ENCODE measurements around the gene COPS7B.

DNA sequence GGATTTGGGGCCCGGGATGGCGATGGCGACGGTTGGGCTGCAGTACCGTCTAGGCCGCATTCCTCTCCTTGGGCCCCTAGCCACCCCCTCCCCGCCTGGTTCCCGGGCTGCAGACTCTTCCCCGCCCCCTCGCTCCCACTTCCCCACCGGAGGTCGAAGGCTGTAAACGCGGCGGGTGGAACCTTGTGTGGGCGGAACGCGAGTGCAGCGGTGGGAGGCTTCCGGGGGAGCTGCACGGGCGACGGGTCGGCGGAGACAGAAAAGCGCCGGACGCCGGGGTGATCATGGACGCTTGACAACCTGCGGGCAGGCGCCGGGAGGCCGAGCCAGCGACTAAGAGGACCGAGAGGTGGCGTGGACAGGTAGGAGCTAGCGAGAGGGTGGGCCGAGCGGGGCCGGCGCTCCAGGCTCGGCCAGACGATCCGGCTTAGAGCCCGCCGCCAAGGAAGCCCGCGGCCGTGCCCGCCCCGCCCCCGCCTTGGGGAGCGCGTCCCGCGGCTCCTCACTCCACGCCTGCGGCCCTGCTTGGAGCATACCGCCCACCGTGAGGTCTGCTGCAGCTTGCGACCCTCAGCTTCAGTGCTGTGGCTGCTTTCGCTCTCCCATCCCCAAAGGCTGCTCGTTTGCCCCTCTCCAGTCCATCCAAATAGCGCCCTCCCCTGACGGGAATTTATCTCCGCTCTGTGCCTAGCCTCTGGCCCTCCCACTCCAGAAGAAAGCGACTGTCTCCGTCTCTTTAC, at the start of gene COPS7B:
- TF ChIP-seq, protein P1, sequence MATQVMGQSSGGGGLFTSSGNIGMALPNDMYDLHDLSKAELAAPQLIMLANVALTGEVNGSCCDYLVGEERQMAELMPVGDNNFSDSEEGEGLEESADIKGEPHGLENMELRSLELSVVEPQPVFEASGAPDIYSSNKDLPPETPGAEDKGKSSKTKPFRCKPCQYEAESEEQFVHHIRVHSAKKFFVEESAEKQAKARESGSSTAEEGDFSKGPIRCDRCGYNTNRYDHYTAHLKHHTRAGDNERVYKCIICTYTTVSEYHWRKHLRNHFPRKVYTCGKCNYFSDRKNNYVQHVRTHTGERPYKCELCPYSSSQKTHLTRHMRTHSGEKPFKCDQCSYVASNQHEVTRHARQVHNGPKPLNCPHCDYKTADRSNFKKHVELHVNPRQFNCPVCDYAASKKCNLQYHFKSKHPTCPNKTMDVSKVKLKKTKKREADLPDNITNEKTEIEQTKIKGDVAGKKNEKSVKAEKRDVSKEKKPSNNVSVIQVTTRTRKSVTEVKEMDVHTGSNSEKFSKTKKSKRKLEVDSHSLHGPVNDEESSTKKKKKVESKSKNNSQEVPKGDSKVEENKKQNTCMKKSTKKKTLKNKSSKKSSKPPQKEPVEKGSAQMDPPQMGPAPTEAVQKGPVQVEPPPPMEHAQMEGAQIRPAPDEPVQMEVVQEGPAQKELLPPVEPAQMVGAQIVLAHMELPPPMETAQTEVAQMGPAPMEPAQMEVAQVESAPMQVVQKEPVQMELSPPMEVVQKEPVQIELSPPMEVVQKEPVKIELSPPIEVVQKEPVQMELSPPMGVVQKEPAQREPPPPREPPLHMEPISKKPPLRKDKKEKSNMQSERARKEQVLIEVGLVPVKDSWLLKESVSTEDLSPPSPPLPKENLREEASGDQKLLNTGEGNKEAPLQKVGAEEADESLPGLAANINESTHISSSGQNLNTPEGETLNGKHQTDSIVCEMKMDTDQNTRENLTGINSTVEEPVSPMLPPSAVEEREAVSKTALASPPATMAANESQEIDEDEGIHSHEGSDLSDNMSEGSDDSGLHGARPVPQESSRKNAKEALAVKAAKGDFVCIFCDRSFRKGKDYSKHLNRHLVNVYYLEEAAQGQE (tag by site-specific recombination; IDR thresholded peaks at IDR 0.05), result peak; percentile 58; the same call in 1 of the 2 replicates
- TF ChIP-seq CTCF (tag by site-specific recombination; IDR thresholded peaks at IDR 0.05), result peak; percentile 88

All from HEK293 (cell line).